NCI-H82 treated with DMSO at 0.1 percent for 48 hours (cell line): Measurements from ENCODE around the gene DTX3.
A peak's percentile ranks its signal among the peaks of the same experiment; 100 is the strongest.
"Not testable (repeated sequence)": the region's sequence is repeated elsewhere in the genome, so short reads cannot be mapped to it uniquely, and the experiment has no call there.

Experiments
- DNase-seq: peaks from one replicate; lab custom pipeline; 2025; ENCODE audit not compliant: unreplicated experiment; lab: John Stamatoyannopoulos, UW

DTX3 gene

DNA sequence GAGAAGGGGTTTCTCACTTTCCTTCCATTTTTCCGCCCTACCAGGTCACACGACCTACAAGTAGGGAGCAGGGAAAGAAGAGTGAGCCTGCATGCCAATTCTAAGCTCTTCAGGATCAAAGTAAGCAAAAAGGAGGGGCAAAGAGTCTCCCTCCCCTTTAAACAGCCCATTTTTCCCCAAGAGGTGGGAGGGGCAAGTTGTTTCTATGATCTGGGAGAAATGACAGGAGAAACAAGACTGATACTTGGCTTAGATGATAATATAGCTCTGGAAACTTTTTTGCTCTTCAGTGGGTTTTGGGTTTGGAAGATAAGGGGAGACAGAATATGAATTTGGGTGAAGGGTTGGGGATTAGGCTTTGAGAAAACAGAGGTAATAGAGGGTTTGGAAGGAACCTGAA, 1.8 kb downstream of the DTX3 start:
- no peak for DNase-seq

DNA sequence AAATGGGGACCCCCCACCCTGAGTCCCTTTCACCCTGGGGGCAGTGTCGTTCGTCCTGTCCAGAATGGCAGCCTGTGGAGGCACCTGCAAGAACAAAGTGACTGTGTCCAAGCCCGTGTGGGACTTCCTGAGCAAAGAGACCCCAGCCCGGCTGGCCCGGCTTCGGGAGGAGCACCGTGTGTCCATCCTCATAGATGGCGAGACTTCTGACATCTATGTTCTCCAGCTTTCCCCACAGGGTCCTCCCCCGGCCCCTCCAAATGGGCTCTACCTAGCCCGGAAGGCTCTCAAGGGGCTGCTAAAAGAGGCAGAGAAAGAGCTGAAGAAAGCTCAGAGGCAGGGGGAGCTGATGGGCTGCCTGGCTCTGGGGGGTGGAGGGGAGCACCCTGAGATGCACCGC, 2.2 kb downstream of the DTX3 start:
- no peak for DNase-seq

DNA sequence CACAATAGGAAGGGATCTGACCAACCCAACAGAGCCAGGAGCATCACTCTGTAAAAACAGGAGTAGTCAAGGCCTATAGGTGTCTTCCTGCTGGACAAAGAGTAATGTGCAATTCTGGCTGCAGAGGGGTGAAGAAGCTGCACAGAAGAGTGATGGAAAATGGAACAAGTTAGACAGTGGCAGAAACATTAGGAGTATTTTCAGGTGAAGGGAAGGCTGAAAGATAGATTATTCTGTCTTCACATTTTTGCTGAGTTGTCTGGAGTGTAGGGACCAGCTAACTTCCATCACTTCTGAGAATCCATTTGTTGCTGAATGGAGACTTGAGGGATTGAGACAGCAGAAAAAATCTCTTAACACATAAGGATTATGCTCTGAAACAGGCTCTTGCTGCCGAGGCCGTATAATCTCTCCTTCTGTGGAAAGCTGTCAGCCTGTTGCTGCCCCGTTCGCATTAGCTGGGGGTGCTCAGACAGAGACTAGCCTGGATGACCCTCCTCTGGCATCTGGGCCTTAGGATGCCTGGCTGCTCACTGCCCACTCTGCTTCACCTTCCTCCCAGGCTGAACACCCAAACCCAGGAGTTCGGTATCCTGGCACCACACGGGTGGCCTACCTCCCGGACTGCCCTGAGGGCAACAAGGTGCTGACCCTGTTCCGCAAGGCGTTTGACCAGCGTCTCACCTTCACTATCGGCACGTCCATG, 3.5 kb downstream of the DTX3 start:
- peak; percentile 70 for DNase-seq

DNA sequence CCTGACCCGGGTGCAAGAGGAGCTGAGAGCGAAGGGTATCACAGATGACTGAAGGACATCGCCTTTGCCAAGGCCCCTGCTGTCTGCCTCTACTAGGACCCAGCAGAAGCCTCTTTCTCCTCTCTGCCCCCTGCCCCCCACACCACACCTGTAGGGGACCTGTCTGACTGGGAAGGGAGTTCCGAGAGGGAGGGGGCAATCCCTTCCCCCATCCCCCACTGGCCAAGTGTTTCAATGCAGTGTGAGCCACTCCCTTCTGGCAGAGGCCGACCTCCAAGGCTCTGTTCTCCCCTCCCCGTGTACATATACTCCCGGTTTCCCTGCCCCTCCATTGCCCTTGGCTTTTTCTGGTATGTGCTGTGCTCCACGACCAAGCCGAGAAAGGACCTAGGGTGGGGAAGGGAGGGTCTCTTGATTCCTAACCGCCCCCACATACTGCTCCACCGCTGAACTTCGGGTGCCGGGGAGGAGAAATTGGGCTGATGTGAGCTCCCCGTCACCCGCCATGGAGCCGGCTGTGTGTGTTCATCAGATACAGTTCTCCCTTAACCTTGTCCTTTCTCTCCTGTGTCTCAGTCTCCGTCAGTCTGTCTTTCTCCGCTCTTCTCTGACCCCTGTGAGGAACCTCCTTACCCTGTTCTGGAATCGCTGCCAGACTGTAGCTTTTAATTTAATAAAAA, 4.6 kb downstream of the DTX3 start:
- no peak for DNase-seq

DNA sequence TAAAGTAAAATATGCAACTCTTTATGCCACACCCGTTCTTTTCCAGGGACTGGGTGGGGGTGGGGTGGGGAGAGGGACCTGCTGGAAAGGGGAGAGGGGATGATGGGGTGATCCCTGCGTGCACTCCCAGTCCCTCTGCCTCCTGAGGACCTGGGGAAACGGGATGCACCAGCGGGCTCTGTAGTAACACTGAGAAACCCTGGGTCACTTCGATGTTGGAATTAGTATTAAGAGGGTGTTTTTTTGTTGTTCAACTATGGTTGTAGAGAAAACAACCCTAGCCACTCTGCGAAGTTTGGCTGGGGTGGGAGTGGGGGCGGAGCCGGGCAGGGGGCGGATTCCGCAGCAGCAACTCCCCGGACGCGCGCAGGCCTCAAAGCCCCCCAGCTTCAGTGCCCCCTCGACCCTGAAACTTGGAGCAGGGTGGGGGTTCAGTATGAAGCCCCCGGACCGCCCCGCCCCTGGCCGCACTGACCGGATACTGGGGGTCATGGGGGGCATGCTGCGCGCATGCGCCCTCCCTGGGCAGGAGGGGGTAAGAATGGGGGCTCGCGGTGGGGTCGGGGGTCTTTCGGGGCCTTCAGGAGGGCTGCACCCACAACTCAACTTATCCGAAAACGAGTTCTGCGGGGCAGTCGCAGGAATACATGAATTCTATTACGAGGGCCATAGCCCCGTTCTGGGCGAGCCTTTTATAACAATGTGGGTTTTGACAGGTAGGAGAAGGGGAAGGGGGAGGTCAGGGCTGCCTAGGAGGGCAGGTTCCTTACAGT, 5.3 kb downstream of the DTX3 start:
- no peak for DNase-seq

DNA sequence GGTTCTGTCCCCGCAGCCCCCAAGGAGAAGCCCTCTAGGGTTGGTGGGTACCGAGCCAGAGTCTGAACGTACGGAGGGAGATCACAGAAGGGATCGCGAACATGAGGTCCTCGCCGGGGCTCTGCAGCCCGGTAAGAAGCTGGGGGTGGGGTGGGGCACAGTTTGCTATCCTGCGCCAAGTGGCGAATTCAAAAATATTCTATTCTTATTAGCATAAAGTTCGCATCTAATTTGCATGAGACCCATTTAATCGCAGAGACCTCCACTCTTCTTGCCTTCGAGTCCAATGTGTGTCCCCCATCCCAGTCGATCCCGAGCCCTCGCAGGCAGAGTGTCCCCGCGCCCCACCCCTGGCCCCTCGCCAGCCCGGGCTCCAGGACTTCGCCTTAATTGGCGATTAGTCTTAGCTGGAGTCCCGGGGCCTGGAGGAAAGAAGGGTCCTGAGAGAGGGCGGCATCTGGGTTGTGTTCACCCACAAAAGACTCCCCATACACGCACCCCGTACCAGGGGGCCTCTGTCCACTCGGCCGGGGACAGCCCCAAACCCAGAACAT, 6.0 kb downstream of the DTX3 start:
- peak; percentile 46 for DNase-seq

DNA sequence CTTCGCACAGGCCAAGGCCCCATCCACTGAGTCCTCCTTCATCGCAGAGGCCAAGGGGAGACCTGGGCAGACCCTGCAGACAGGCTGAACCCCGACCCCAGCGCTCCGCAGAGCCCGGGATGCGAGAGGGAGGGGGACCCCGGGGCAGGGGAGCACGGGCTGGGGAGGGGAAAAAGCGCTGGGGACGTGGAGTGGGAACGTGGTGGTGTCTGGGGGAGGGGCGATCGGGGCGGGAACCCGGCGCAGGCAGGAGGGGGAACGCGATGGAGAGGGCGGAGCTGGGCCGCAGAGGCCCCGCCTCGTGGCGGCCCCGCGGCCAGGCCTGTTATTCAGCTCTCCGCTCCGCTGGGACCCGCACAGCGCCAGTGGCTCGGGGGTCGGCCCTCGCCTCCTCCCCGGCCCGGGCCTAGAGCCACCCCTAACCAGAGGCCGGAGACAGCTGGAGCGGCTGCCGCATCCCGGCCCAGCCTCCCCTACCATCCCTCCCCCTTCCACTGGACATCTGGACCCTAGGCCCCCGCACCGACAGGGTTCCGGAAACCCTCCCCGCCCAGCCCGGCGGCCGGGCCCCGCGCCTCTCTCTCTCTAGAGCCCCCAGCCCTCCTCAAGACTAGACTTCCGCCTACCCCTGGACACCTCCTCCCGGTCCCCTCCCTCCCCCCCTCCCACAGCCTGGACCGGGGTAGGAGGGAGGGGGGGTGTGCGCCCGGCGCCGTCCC, 6.6 kb downstream of the DTX3 start, which contains the start of gene ARHGEF25:
Gene ARHGEF25, plus strand, starts transcription at position 328 of the 719 bp plus-strand sequence. CDS start 460 bp downstream, outside the sequence.
- DNase-seq: peak; percentile 79

DNA sequence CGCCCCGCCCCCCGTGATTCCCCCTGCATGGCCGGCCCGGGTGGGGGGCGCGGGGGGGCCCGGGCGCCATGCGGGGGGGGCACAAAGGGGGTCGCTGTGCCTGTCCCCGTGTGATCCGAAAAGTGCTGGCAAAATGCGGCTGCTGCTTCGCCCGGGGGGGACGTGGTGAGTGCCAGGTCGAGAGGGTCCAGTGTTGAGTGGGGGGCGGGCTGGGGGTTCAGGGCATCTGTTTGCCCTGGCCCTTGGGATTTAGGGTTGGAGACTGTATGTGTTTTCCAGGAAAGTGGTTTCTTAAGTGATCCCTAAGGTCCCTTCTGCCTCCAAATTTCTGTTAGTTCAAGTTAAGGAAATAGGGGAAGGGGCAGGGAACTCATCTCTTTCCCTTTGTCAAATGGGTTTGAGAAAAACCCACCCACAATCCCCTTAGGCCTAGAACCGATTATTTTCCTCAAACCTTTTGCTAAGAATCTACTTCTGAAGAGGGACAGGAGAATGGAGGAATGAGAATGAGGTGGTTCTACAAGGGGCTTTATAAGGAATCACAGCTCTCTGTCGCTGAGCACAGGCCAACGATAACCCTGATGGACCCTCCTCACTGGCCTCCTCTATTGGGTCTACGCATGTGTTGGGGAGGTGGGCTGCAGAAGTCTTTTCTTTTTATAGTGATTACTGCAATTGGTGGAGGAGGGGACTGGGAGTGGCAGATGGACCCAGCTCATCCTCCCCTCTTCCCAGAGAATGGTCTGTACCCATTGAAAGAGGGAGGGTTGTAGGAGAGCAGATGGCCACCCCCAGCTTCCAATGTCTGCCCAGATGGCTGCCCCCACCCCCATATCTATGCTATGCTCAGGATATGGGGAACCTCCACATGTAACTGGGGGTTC, 7.4 kb downstream of the DTX3 start:
- DNase-seq: peak; percentile 86

DNA sequence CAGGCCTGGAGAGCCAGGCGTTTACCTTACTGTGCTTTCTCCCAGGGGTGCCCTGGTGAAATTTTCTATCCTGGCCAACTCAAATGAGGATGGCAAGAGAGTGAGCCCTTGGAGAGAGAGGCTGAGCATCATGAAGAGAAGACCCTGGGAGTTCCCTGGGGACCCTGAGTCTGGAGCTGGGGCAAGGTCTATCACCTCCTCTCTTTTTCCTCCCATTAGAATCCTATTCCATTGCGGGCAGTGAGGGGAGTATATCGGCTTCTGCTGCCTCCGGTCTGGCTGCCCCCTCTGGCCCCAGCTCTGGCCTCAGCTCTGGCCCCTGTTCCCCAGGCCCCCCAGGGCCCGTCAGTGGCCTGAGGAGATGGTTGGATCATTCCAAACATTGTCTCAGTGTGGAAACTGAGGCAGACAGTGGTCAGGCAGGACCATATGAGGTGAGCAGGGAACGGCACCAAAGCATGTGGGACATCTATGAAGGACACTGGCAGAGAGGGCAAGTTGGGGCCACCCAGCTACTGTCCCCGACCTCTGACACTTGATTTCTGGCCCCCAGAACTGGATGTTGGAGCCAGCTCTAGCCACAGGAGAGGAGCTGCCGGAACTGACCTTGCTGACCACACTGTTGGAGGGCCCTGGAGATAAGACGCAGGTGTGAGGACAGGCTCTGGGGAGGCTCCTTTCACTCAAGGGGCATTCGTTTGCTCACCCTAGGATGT, 8.2 kb downstream of the DTX3 start:
- peak; percentile 52 for DNase-seq

DNA sequence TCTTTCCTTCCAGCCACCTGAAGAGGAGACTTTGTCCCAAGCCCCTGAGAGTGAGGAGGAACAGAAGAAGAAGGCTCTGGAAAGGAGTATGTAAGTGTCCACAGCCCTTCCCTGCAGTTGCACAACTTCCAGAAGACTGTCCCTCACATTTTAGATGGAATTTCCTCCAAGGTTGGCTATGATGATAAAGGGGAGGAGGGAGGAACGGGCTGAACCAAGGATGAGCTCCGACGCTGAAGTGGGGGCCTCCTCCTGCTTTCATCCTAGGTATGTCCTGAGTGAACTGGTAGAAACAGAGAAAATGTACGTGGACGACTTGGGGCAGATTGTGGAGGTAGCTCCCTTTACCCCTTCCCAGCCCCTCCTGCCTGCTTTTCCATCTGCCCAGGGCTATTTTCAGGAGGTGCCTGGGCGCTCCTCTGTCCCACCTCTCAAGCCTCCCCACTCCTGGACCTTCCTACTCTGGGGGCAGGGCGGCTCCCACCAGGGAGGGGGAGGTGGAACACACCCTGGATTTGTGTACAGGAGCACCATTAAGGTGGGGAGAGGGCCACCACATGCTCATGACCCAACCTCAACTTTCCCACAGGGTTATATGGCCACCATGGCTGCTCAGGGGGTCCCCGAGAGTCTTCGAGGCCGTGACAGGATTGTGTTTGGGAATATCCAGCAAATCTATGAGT, 8.9 kb downstream of the DTX3 start:
- DNase-seq: no peak

DNA sequence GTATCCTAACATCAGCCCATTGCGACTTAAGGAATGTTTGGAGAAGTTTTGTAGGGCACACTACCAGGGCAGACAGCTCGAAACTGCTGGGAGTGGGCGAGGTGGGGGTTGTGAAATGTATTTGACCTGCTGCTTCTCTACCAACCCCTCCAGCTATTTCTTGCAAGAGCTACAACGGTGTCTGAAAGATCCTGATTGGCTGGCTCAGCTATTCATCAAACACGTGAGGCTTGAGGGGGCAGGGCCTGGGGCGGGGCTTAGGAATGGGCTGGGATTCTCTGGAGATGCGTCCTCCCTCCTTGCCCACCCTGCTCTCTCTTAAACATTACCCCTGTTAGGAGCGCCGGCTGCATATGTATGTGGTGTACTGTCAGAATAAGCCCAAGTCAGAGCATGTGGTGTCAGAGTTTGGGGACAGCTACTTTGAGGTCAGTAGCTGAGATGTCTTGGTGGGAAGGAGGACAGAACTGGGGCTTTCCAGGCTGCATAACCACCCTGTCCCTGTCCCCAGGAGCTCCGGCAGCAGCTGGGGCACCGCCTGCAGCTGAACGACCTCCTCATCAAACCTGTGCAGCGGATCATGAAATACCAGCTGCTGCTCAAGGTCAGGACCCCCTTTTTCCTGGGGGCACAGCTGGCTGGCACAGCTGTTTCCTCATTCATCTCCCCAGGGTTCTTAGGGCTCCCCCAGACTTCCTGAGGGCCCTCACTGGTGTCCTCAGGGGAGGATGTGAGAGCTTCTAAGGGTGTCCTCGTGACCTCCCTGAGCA, 9.7 kb downstream of the DTX3 start:
- DNase-seq: no peak

DNA sequence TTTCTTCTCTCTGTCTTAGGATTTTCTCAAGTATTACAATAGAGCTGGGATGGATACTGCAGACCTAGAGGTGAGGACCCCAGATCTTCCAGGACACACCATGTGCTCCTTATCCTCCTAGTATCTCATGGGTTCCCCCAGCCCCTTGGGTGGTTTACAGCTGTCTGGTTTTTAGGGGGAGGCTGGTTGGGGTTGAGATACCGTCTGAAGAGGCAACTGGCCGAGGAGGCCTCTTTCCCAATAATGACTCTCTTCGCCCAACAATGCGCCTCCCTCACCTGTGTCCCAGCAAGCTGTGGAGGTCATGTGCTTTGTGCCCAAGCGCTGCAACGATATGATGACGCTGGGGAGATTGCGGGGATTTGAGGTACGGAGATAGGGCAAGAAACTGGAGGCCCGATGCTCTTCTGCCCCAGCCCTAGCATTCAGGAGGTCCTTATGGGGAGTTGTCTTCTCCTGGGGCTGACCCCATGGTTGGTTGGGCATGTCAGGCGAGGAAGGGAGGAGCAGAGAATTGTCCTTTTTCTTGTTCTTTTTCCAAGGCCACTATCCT, 10.4 kb downstream of the DTX3 start:
- DNase-seq: no peak

DNA sequence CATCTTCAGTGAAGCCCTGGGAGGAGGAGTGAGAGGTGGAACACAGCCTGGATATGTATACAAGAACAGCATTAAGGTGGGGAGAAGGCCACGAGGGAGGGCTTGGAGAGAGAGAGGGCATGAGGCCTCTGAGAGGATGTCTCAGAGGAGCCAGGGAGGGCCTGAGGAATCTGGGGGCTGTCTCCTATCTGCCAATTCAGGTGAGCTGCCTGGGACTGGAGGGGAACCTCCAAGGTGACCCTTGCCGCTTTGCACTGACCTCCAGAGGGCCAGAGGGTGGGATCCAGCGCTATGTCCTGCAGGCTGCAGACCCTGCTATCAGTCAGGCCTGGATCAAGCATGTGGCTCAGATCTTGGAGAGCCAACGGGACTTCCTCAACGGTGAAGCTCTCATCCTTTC, 11.0 kb downstream of the DTX3 start:
- DNase-seq: no peak

DNA sequence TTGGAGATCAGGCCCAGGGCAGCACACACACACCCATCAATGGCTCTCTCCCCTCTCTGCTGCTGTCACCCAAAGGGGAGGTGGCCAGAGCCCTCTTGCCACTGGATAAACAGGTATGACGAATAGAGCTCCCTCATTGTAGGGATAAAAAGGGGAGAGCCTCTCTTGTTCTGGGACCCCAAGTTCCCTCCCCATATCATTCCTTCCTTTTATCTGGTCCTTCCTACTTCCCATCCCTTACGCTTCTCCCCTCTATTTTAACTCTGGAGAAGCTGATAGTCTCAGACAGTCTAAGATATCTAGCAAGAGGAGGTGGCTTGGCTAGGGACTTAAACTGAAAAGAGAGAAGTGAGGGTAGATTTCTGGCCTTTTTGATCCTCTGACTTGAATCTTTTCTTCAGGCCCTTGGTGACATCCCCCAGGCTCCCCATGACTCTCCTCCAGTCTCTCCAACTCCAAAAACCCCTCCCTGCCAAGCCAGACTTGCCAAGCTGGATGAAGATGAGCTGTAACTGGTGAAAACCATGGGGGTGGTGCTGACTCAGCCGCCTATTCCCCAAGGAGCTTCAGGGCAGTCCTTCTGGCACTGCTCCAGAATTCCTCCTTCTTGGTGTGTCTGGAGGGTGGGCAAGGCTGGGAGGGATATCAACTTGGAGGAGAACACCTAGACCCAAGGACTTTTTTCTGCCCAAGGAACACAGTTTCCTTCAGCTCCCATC, 11.9 kb downstream of the DTX3 start:
- no peak for DNase-seq

DNA sequence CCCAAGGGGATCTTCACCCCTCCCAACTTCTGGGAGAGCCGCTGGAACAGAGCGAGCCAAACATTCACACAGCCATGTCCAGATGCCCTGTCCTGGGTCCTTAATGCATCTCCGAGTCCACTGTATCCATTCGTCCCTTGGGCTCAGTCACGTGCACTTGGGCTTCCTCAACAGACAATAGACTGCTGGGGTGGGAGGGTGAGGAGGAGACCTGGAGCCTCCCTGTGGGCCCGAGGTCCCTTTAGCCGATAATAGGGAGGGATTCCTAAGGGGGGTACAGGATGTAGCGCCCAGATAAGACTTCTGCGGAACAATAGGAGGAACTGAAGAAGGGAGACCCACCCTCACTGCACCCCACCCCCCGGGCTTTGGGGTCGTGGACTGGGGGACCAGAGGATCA, 13.3 kb downstream of the DTX3 start:
- DNase-seq: no peak

DNA sequence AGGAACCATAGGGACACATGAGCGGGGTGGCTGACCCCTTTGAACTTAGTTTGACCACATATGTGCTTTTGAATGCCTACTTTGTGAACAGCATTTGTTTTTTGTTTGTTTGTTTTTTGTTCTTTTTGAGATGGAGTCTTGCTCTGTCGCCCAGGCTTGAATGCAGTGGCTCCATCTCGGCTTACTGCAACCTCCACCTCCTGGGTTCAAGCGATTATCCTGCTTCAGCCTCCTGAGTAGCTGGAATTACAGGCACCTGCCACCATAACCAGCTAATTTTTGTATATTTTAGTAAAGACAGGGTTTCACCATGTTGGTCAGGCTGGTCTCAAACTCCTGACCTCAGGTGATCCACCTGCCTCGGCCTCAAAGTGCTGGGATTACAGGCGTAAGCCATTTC, 13.8 kb downstream of the DTX3 start:
- not testable (repeated sequence) for DNase-seq

DNA sequence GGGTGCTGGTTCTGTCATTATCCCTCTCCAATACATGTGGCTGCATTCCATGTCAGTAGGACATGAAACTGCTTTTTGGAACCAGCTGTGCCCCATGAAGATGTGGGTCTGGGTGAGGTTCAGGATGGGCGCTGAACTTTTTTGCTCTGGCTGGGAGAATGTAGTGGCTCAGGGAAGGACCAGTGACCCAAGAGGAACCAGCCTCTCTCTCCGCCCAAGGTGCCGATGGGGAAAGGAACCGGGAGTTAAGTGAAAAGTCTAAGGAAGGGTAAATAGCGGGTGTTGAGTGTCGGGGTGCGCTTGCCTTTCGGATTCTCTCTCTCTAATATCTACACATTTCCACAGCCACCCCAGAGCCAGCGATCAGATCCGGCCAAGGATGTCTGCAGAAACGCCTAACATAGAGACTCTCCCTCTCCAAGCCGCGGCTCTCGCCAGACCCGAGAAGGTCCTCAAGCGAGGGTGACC, 14.4 kb downstream of the DTX3 start:
- no peak for DNase-seq
